Epithelial cell of esophagus (primary cell): ENCODE data around the gene RREB1.
"Not testable (repeated sequence)": the region's sequence is repeated elsewhere in the genome, so short reads cannot be mapped to it uniquely, and the experiment has no call there.

Experiments used
- DNase-seq: peaks from one replicate; pipeline ENCODE4 v3.0.0; 2010; ENCODE audit warnings: low read depth
- H3K4me3 ChIP-seq: 2 replicates; pipeline ENCODE4 v1.5.1; 2011; ENCODE audit warnings: mild to moderate bottlenecking, low read length, control low read depth
- CTCF ChIP-seq: IDR thresholded peaks from 2 replicates; pipeline ENCODE4 v1.5.1; 2011; ENCODE audit warnings: low read depth, mild to moderate bottlenecking, low read length, control low read depth, inconsistent platforms; ENCODE audit not compliant: insufficient read depth; ENCODE audit errors: missing control alignments

Gene RREB1

GRCh38 chr6:7264041-7264440, 156.3 kb downstream of the RREB1 start:
- DNase-seq = no peak
- no peak for TF ChIP-seq CTCF

DNA sequence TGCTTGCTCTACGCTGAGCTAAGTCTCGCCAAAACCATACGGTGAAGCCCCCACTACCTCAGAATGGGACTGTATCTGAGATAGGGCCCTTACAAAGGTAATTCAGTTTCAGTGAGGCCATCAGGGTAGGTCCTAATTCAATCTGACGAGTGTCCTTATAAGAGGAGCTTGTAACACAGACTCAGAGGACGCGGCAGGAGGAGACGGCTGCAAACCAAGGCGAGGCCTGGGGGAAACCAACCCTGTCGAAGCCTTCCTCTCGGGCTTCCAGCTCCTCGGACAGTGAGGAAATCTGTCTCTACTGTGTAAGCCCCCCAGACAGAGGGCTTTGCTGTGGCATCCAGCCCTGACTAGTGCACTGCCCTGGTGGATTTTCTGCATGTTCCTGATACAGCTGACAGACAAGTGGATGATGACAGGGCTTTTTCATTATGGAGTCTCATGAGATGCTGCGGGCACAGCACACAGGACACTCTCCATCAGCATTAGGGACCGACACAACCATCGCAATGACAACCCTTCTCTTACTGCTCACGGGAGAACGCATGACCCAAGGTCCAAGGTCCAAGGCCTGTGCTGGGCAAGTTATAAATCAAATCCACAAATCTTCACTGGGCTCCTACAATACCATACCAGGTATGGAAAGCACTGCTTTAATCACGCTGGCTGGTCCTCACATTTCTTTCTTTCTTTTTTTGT, 157.1 kb downstream of the RREB1 start:
- DNase-seq = no peak
- TF ChIP-seq CTCF = no peak
- no peak overlapping the region for H3K4me3 ChIP-seq

More at GRCh38 chr6:7264041-7264440, 156.3 kb downstream of the RREB1 start:
- no peak overlapping the region for H3K4me3 ChIP-seq

- DNase-seq, H3K4me3 ChIP-seq: not testable (repeated sequence)
These were observed 157.6 kb downstream of the RREB1 start for GRCh38 chr6:7265385-7265726.

GRCh38 chr6:7267071-7267465, 159.3 kb downstream of the RREB1 start:
- DNase-seq = no peak
- TF ChIP-seq CTCF = no peak

DNA sequence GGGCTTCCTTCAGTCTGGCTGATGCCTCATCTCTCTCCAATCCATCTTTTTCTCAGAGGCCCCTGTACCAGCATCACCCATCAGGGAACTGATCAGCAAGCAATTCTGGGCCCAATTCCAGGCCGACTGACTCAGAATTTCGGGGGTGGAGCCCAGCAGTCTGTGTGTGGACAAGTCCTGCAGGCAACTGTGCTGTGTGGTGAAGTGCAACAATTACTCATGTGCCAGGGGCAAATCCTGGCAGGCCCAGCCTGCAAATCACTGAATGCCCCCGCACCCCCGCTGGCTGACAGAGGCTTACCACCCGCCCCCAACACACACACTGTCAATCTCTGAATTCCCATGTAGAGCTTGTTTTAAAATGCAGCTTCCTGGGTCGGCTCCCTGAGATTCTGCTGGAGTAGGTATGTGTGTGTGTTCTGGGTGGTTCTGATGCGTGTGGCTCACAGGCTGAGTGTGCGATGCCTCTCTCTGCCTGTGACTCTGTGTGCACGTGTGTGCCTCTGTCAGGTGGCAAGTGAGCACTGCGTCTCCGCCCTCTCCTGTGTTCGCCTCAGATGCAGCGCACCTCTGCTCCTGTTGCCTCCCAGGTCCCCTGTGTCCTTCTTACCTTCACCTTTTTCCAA, 159.8 kb downstream of the RREB1 start:
- TF ChIP-seq CTCF = no peak
- DNase-seq = peak; percentile 100
- H3K4me3 ChIP-seq = peak overlapping the region; percentile 4

More at GRCh38 chr6:7267071-7267465, 159.3 kb downstream of the RREB1 start:
- no peak overlapping the region for H3K4me3 ChIP-seq

DNA sequence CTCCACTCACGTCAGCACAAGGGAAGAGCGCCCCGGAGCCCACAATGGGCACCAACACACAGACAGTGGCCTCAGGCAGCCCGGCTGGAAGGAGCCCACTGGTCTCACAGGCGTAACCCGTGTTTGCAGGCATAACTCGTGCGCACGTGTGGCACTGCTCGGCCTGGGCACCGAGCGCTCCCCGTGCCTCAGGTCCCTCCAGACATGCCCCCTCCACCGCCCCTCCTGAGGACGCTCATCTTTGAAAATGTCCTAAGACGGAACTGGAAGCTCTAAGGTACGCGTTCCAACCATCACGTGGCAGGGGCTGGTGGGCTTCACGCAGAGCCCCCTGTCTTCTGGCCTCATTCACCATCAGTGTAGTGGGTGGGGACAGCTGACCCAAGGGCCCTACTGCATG, 160.6 kb downstream of the RREB1 start:
- H3K4me3 ChIP-seq = no peak overlapping the region
- no peak for TF ChIP-seq CTCF
- DNase-seq = no peak

- TF ChIP-seq CTCF = no peak
- DNase-seq = no peak
- H3K4me3 ChIP-seq = no peak overlapping the region
These were observed 161.2 kb downstream of the RREB1 start for GRCh38 chr6:7268816-7269555.
